HG03457 (cell line): Measurements from ENCODE around the gene DYNLT5.
A peak's percentile ranks its signal among the peaks of the same experiment; 100 is the strongest.
"Not testable (repeated sequence)": the region's sequence is repeated elsewhere in the genome, so short reads cannot be mapped to it uniquely, and the experiment has no call there.

Source experiments
- ATAC-seq: cut with Tn5 transposase; IDR thresholded peaks from one replicate; pipeline ENCODE4 v1.9.1; 2021; ENCODE audit warnings: moderate number of reproducible peaks; ENCODE audit not compliant: unreplicated experiment

DYNLT5 gene

DNA sequence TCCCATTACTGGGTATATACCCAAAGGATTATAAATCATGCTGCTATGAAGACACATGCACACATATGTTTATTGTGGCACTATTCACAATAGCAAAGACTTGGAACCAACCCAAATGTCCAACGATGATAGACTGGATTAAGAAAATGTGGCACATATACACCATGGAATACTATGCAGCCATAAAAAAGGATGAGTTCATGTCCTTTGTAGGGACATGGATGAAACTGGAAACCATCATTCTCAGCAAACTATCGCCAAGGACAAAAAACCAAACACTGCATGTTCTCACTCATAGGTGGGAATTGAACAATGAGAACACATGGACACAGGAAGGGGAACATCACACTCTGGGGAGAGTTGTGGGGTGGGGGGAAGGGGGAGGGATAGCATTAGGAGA lies 33.5 kb downstream of the DYNLT5 start:
- not testable (repeated sequence) for ATAC-seq

DNA sequence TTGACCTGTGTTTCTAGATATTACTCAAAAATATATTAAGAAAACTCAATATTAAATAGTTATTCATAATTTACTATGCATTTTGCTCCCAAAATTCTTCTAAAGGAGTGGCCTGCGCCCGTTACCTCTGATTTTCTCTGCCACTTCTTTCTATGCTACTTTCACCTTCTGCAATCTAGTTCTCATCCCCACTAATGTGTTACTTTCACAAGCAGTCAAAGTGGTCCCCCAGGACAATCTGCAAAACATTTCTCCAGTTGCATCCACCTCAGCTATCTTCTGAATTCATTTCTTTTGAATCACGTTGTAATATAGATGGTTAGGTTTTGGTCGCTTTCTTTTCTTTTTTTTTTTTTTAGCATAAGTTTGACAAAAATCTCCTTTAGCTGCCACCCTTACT lies 35.4 kb downstream of the DYNLT5 start:
- ATAC-seq: no peak

DNA sequence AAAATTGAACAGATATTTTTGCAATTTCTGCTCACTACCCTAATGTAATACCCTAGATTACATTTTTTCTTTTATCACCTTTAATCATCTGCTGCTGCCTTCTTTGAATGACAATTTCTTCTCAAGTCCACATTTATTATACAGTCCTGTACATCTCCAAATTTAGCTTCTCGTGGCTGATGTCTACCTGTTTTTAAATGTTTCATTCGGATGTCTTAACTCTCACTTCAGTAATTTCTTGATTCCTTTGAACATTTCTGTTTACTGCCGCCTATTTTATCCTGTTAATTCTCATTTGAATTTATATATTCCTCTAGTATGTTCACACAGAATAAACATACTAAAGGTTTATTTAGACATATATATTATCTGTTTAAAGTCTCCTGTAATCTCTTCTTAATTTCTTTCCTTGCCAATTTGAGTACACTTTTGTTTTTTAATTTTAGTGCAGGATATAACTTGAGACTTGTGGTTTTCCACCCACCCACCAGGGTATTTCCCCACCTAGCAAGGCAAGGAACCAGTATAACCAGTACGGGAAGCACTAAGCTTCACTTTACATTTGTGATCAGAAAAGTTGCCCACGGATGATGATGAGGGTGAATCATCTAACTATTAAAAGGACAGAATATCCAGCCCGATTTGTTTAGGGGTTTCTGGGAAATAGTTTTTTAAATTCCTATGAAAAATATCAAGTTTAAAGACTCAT lies 36.1 kb downstream of the DYNLT5 start:
- ATAC-seq: peak; percentile 90

DNA sequence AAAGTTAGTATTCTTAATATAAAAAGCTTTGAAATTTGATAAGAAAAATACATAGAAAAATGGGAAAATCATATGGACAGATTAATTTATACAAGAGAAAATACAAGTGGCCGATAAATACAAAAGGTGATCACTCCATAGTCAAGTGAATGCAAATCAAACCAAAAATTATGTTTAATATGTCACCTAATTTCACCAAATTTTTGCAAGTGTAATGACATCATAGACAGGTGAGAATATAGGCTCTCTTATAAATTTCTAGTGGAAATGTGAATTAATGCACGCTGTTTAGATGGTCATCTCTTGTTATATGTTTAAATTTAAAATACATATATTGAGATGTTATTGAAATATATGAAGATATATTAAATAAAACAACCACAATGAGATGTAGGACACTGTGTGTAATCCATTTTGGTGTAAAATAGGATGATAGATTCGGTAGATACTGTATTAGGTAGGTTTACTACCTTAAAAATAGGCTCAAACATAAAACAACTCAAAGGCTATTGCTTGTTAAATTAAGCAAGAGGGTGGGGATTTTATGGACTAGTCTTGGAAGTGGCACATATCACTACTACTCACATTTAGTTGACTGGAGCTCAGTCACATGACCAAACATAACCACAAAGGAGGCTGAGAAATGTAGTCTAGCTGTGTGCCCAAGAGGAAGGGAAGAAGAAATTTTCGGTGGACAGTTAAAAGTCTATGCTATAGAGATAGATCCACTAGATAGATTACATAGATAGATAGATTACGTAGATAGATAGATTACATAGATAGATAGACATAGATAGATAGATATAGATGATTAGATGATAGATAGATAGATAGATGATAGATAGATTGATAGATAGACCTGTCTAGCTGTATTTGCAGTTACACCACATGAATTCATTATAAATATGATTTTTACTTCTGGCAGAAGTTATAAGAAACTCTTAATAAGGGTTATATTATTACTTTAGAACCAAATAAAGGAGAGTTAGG lies 39.7 kb downstream of the DYNLT5 start:
- no peak for ATAC-seq

DNA sequence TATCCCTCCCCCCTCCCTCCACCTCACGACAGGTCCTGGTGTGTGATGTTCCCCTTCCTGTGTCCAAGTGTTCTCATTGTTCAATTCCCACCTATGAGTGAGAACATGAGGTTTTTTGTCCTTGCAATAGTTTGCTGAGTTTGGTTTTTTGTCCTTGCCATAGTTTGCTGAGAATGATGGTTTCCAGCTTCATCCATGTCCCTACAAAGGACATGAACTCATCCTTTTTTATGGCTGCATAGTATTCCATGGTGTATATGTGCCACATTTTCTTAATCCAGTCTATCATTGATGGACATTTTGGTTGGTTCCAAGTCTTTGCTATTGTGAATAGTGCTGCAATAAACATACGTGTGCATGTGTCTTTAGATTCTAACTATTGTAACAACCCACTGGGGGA lies 43.6 kb downstream of the DYNLT5 start:
- ATAC-seq: not testable (repeated sequence)

DNA sequence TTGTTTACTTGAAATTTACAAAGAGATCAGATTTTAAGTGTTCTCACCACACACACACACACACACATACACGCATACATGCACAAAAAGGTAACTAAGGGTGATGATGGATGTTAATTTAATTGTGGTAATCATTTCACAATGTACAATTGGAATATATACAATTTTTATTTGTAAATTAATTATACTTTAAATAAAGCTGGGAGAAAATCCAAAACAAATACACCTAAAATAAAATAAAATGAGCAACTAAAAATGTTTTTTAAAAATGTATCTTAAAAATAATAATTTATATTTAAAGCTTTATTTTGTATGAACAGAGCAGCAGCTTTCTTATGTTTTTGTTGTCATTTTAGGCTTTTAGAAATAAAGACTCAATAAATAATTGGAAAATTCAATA lies 57.0 kb downstream of the DYNLT5 start:
- no peak for ATAC-seq

DNA sequence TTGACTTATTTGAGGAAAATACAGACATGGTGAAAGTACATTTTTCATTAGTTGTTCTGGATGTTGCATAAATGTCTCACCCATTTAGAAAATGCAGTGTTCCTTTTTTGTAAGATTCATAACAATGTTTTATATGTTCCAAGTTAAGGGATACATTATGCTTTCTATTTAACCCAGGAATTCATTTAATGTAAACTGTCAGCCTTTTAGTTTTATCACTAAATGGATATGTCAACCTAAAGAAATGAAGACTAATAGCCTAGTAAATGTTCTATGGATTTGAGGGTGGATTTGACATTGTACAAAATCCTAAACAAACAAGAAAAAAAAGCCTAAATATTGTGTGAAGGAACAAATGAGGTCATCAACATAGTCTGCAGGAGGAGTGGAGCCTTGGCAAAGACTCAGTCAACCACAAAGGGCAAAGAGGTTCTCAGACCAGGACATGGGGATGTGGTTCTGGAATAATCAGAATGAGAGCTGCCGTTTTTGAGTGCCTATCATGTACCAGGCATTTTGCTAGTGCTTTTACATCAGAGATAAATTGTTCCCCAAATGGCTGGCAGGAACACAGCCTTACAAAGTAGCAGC lies 57.6 kb downstream of the DYNLT5 start:
- no peak for ATAC-seq

DNA sequence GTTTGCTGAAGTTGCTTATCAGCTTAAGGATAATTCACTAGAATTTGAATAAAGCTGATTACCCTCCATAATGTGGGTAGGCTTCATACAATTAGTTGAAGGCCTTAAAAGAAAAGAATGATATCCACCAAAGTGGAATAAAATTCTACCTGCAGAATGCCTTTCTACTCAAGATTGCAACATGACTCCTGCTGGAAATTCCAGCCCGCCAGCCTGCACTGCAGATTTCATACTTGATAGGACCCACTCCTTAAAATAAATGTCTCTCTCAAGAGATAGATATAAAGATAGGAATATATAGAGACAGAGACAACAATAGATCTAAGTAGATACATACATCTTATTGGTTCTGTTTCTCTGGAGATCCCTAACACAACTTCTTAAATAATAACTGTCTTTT lies 72.5 kb downstream of the DYNLT5 start:
- no peak for ATAC-seq
